Thymus (tissue), 11 donors: ENCODE data around the gene TUBG2. TPM values are rescaled to one million over a fixed set of nuclear protein-coding genes. Genes with fewer than 3 reads are reported as not detected.
A peak's percentile ranks its signal among the peaks of the same experiment; 100 is the strongest.

Experiments
- DNase-seq, 9 donors: peaks; one replicate each; pipeline ENCODE4 v3.0.0-alpha.2; 2013; ENCODE audit warnings: low spot score in 9 of 9, low read depth in 6 of 9, missing footprints in 1 of 9
- H3K27ac ChIP-seq, 2 donors: one replicate each; pipeline ENCODE4 v1.5.1; 2013; ENCODE audit warnings: control low read depth in 1 of 2, low read depth in 1 of 2, low read length in 1 of 2, mild to moderate bottlenecking in 1 of 2, moderate library complexity in 1 of 2
- H3K27me3 ChIP-seq, 2 donors: one replicate each; pipeline ENCODE4 v1.5.1; 2013; ENCODE audit warnings: low read length in 1 of 2; ENCODE audit not compliant: control insufficient read depth in 2 of 2, insufficient read depth in 1 of 2
- H3K36me3 ChIP-seq, 2 donors: one replicate each; pipeline ENCODE4 v1.5.1; 2013; ENCODE audit warnings: low read length in 1 of 2, mild to moderate bottlenecking in 1 of 2, moderate library complexity in 1 of 2; ENCODE audit not compliant: control insufficient read depth in 2 of 2, insufficient read depth in 2 of 2
- H3K4me1 ChIP-seq, 2 donors: one replicate each; pipeline ENCODE4 v1.5.1; 2013; ENCODE audit warnings: low read length in 2 of 2; ENCODE audit not compliant: control insufficient read depth in 2 of 2, insufficient read depth in 2 of 2
- H3K4me3 ChIP-seq, 2 donors: one replicate each; pipeline ENCODE4 v1.5.1; 2013; ENCODE audit warnings: low read length in 2 of 2, control low read depth in 1 of 2, mild to moderate bottlenecking in 1 of 2
- H3K9me3 ChIP-seq, 2 donors: one replicate each; pipeline ENCODE4 v1.5.1; 2013; ENCODE audit warnings: low read length in 1 of 2, mild to moderate bottlenecking in 1 of 2; ENCODE audit not compliant: control insufficient read depth in 2 of 2, insufficient read depth in 1 of 2
- WGBS: extraction: QIAGEN DNeasy Blood & Tissue Kit; methylation state at CpG from one replicate; pipeline ENCODE4 v1.1.7; 2013; 5-methylcytosine and 5-hydroxymethylcytosine counted together
- polyA plus RNA-seq: library from polyadenylated mRNA; stranded (reverse); fragments of 200-250 nt; gene quantifications from one replicate; pipeline ENCODE4 v1.2.3, GENCODE V29; 2013
- total RNA-seq: library from RNA; stranded (reverse); fragments of 120-200 nt; gene quantifications from one replicate; pipeline ENCODE4 v1.2.4, GENCODE V29; 2013
- donor health status: healthy.

TUBG2 gene
- total and polyA plus RNA-seq, 2 donors: 3.0 to 11.3 TPM

GRCh38 chr17:42673885-42674754, 15.0 kb downstream of the TUBG2 start:
- Histone ChIP-seq H3K27ac (peak overlapping the region in 1 of 2 donors; percentile 15), H3K9me3 (peaks cover 2 to 29% of the 10 kb centered on the region in 2 donors), H3K4me3 (no peak overlapping the region), H3K27me3 (peaks cover 75 to 81% of the 10 kb centered on the region in 2 donors), H3K4me1 (peaks cover 27 to 68% of the 10 kb centered on the region in 2 donors), H3K36me3 (no peaks in the 10 kb centered on the region)
- WGBS: 4% methylated on average over 32 of the region's 32 CpGs
- no peak for DNase-seq

- peak overlapping the region in 1 of 2 donors; percentile 80 for H3K4me3 ChIP-seq
- peaks cover 67 to 79% of the 10 kb centered on the region in 2 donors for H3K27me3 ChIP-seq
These were observed 15.8 kb downstream of the TUBG2 start for GRCh38 chr17:42674755-42675347.

GRCh38 chr17:42675348-42675964, 16.4 kb downstream of the TUBG2 start:
- H3K27me3 ChIP-seq: peaks cover 61 to 81% of the 10 kb centered on the region in 2 donors
- DNase-seq: no peak
- no peaks in the 10 kb centered on the region for H3K36me3 ChIP-seq
- H3K4me3 ChIP-seq: peak overlapping the region; percentile 58 to 80
- peaks cover 27 to 78% of the 10 kb centered on the region in 2 donors for H3K4me1 ChIP-seq
- H3K9me3 ChIP-seq: peaks cover 2 to 33% of the 10 kb centered on the region in 2 donors
- no peak overlapping the region for H3K27ac ChIP-seq
- 3% methylated on average over 27 of the region's 27 CpGs for WGBS

More at GRCh38 chr17:42674755-42675347, 15.8 kb downstream of the TUBG2 start:
- no peak for DNase-seq
- peaks cover 27 to 75% of the 10 kb centered on the region in 2 donors for H3K4me1 ChIP-seq
- H3K36me3 ChIP-seq: no peaks in the 10 kb centered on the region
- H3K27ac ChIP-seq: peak overlapping the region in 1 of 2 donors; percentile 2
- peaks cover 2 to 29% of the 10 kb centered on the region in 2 donors for H3K9me3 ChIP-seq
- WGBS: 27% methylated on average over 9 of the region's 9 CpGs

GRCh38 chr17:42675965-42676423, 16.9 kb downstream of the TUBG2 start:
- Histone ChIP-seq H3K27ac (peak overlapping the region in 1 of 2 donors; percentile 49), H3K27me3 (peaks cover 56 to 80% of the 10 kb centered on the region in 2 donors), H3K4me1 (peaks cover 26 to 75% of the 10 kb centered on the region in 2 donors), H3K9me3 (peaks cover 2 to 31% of the 10 kb centered on the region in 2 donors), H3K4me3 (peak overlapping the region; percentile 58 to 80), H3K36me3 (no peaks in the 10 kb centered on the region)
- 1% methylated on average over 43 of the region's 43 CpGs for WGBS
- no peak for DNase-seq

- Histone ChIP-seq H3K27me3 (peaks cover 54 to 80% of the 10 kb centered on the region in 2 donors), H3K9me3 (peaks cover 2 to 30% of the 10 kb centered on the region in 2 donors), H3K27ac (peak within 1 kb of the TSS; percentile 53 to 57), H3K4me1 (peaks cover 23 to 74% of the 10 kb centered on the region in 2 donors), H3K4me3 (peak within 1 kb of the TSS; percentile 60 to 80), H3K36me3 (no peaks in the 10 kb centered on the region)
- WGBS: under 1% methylated on average over 51 of the region's 51 CpGs
- no peak for DNase-seq
These were observed 17.4 kb downstream of the TUBG2 start, which contains the start of gene PLEKHH3 for GRCh38 chr17:42676424-42677011. Gene PLEKHH3, minus strand, starts transcription at chr17:42676994. Its CDS starts 431 bp downstream, at chr17:42676563.

- peak overlapping the region; percentile 60 to 80 for H3K4me3 ChIP-seq
- peak overlapping the region; percentile 53 to 57 for H3K27ac ChIP-seq
- H3K27me3 ChIP-seq: peaks cover 52 to 80% of the 10 kb centered on the region in 2 donors
- 6% methylated on average over 33 of the region's 33 CpGs for WGBS
- H3K4me1 ChIP-seq: peaks cover 25 to 74% of the 10 kb centered on the region in 2 donors
- H3K36me3 ChIP-seq: no peaks in the 10 kb centered on the region
- H3K9me3 ChIP-seq: peaks cover 2 to 32% of the 10 kb centered on the region in 2 donors
- peak; percentile 95 to 99 (median 97) for DNase-seq
These were observed 18.2 kb downstream of the TUBG2 start for GRCh38 chr17:42677012-42677857.

- H3K9me3 ChIP-seq: peaks cover 2 to 29% of the 10 kb centered on the region in 2 donors
- H3K27ac ChIP-seq: peak overlapping the region; percentile 77 to 86
- peaks cover 25 to 82% of the 10 kb centered on the region in 2 donors for H3K4me1 ChIP-seq
- peak in 7 of 9 donors; percentile 58 to 86 (median 72) for DNase-seq
- H3K36me3 ChIP-seq: no peaks in the 10 kb centered on the region
- H3K4me3 ChIP-seq: peak overlapping the region; percentile 60 to 80
- H3K27me3 ChIP-seq: peaks cover 45 to 80% of the 10 kb centered on the region in 2 donors
- under 1% methylated on average over 53 of the region's 53 CpGs for WGBS
These were observed 19.1 kb downstream of the TUBG2 start for GRCh38 chr17:42677921-42678781.
